Stimulated activated CD8-positive, alpha-beta memory T cell treated with anti-CD3 and anti-CD28 coated beads, Interleukin-4, amount 100 ng/mL, for 4 hours (primary cell): ENCODE measurements around the gene LMCD1.
"Not testable (repeated sequence)": the region's sequence is repeated elsewhere in the genome, so short reads cannot be mapped to it uniquely, and the experiment has no call there.

Experiments used
- DNase-seq, 2 donors: peaks; one replicate each; pipeline ENCODE4 v3.0.0-alpha.2; 2020; ENCODE audit warnings: low read depth in 2 of 2, low spot score in 1 of 2

LMCD1 gene

GRCh38 chr3:8559351-8559750 is 57.7 kb downstream of the LMCD1 start:
- DNase-seq = no peak

DNA sequence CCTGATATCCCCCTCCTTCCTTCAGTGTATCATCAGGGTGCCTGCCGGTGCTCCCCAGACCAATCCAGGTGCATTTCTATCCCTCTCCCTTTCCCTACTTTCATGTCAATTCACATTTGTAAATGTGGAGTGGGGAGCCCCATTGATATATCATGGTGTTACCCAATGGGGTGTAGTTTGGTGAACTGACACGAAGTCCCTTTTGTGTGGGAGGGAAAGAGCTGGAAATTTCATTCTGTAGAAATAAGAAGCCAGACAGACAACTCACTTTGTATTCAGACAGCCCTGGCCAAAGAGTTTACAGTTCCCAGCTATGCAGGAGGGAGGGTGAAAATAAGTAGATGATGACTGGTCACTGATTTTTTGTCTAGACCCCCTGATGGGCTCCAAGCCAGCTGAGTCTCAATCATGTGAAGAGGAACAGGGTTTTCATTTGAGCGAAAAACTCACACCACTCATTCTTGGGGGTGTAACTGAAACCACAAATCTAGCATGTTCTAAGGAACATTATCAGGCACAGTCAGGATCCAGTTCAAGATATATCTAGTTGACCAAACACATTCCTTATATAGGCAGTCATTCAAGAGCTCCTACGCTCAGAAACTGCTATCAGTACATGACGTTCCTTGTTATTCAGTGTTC is 58.9 kb downstream of the LMCD1 start:
- DNase-seq = no peak

DNA sequence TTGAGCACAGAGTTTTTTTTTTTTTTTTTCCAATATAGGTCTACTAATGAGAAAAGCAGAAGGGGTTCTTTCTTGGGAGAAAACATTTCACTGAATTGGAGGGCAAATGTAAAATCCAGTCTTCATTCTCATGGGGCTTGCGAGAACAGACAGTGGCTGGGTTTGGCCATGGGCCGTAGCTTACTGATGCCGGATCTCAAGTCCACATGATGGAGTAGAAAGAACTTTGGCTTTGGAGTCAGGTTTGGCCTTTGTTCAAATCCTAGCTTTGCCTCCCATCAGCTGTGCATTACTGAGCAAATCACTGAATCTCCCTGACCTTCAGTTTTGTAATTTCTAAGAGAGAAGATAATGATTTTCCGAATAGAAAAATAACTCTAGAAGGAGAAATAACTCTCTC is 59.7 kb downstream of the LMCD1 start:
- no peak for DNase-seq

- DNase-seq = no peak
These were observed 60.5 kb downstream of the LMCD1 start for GRCh38 chr3:8562081-8562595.

DNA sequence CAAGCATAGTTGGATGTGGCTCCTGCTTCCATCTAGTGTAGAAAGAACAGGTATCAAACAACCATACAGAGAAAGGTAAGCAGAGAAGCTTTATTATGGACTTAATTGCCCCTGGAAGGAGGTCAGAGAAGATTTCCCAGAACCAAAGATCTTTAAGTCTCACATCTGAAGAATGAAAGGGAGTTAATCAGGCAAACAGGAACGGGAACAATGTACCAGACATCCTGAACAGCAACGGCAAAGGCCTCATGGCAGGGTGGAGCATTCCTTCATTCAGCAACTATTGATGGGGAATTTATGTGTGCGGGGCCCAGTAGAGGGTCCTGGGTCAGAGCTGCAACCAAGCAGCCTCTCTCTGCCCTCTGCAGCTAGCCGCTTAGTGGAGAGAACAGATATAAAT is 61.5 kb downstream of the LMCD1 start:
- DNase-seq = no peak

GRCh38 chr3:8563597-8563996 is 62.0 kb downstream of the LMCD1 start:
- no peak for DNase-seq

DNA sequence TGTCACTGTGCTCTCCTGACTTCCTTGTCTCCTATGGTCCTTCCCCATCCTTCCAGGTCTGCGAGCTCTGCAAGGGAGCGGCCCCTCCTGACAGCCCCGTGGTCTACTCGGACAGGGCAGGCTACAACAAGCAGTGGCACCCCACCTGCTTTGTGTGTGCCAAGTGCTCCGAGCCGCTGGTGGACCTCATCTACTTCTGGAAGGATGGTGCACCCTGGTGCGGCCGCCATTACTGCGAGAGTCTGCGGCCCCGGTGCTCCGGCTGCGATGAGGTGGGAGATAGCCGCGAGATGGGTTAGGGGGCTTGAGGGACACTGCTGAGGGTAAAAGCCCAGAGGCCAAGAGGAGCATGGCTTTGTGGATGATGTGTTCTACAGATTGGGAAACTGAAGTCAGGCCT is 63.8 kb downstream of the LMCD1 start:
- no peak for DNase-seq

GRCh38 chr3:8567784-8568575 is 66.4 kb downstream of the LMCD1 start:
- no peak for DNase-seq

GRCh38 chr3:8571256-8571655 is 69.6 kb downstream of the LMCD1 start:
- DNase-seq = no peak

DNA sequence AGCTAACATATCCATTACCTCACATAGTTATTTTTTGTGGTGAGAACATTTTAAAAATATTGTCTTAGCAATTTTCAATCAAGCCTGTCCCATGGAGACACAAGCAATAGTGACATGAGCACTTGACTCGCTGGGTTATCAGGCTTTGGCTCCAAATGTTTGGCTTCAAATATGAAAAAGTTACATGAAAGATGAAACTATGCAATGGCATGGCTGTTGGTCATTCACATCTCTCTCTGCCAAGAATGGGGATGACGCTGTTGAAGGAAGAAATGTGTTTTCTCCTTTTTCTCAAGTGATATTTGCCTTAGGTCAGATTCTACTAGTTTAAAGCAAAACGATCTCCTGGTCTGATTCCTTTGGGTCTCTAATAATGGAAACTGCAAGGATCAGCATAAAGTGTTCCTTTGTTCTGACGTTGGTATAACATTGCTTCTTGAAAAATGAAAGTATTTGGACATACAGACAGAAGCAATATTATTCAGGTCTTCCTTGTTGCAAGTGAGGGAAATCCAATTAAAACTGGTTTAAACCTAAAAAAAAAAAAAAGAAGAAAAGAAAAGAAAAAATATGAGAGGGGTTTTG is 71.8 kb downstream of the LMCD1 start:
- no peak for DNase-seq

DNA sequence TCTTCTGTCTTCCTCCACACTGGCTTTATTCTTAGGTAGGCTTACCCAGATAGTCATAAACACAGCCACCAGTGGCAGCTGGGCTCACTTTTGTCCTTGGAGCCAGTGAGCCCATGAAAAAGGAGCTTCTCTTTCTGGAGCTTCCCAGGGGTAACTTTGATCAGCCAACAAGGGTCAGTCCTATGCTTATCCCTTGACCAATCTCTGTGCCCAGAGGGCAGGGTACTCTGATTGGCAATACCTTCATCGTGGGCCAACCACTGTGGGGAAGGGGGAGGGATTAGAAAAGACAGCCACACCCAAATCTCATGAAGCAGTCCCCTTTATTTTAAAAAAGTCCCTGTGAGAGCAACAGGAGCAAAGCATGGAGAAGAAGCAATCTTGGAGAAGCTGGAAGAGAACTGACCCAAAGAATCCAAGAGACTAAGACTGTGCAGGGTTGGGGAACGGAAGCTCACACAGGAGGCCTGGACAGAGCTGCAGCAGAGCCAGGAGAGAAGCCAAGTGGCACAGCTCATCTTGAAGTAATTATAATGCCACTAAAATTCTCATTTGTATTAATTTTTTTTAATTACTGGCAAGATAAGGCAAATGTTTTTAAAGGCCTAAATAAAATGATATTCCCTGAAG is 72.5 kb downstream of the LMCD1 start:
- DNase-seq = no peak

GRCh38 chr3:8574670-8575322 is 73.2 kb downstream of the LMCD1 start:
- no peak for DNase-seq

GRCh38 chr3:8575364-8576104 is 73.9 kb downstream of the LMCD1 start:
- no peak for DNase-seq

GRCh38 chr3:8576436-8576835 is 74.8 kb downstream of the LMCD1 start:
- no peak for DNase-seq

- no peak for DNase-seq
These were observed 75.4 kb downstream of the LMCD1 start for GRCh38 chr3:8576841-8577571.

DNA sequence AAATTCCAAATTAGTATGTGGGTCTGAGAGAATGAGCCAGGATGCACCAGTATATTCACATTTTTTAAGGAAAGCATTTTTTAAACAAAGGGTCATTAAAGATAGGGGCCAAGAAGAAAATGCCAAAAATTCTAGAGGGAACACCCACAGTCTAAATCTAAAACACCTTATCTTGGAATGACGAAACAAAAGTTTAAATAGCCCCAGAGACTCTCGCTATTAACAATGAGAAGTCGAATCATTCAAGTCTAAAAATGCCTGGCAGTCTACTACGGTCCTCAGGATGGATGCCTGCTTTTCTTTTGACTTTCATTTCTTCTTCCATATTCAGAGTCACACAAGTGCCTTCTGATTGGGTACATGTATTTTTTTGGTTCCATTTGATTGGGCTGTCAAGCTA is 76.7 kb downstream of the LMCD1 start:
- no peak for DNase-seq

DNA sequence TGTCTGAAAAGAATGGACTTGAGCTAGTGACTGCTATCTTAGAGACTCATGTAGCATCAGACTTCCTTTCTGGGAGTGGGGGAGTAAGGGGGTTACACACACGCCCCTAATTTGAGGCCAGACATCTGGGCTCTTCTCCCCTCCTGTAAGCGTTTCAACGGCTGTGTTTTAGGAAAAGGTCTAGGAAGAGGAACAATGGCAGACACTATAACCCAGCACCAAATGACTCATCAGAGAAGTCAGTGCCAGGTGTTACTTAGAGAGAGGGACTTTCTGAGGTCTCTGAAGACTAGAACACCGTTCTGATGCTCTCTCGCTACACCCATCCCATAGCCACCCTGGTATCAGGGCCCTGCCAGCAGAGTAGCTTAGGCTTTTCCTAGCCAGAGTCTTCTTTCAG is 77.5 kb downstream of the LMCD1 start:
- DNase-seq = no peak

DNA sequence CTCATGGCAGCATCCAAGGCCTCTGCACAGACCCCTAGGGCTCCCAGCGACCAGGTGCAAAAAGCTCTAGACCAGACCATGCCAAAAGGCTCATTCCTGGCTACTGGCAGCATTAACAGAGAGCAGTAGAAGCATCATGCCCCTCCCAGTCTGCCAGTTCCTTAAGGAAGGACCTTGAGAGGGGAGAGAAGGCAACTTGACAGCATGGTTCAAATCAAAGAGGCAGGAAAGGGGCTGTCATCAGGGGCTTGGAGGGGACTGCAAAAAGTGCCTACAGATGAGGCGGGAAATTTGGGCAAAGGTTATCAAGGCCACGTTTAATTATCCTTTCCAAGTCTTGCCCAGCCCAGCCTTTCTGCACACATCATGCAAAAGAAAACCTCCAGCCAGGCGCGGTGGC is 78.3 kb downstream of the LMCD1 start:
- no peak for DNase-seq

- DNase-seq = not testable (repeated sequence)
These were observed 78.8 kb downstream of the LMCD1 start for GRCh38 chr3:8580434-8580833.

GRCh38 chr3:8581373-8581772 is 79.8 kb downstream of the LMCD1 start:
- DNase-seq = no peak
